Measurements from ENCODE around the gene PIK3R6. TPM values are rescaled to one million over a fixed set of nuclear protein-coding genes. Genes with fewer than 3 reads are reported as not detected.

The PIK3R6 gene
- total and polyA plus RNA-seq, 2 donors (not counting 1 experiment from before 2014, with no cell fraction given): 2.8 to 11.0 TPM

DNA sequence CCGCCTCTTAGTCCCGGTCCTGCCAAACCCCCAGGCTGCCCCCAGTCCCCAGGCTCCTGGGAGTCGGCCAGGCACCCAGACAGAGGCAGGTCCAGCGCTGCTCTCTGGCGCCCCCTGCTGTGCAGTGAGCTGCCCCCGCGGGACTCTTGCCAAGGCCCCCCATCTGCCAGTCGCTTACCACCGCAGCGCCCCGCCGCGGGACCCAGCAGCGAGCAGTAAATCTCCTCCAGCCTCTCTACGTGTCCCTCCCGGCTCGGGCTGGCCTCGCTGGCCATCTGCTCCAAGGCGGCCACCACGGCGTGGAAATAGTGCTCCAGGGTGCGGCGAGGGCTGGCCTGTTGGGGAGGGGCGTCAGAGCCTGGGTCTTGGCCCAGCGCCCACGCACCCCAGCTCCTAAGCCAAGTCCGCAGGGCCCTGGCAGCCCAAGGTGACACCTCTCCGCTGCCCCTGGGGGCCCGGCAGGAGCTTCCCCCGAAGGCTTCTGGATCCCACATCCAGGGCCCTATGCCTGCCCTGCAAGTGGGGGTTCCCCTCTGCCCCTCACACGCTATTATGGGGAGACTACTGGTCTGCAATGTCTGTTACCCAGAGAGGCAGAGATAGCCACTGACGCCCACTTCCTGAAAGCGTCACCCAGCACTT lies 34.6 kb downstream of the PIK3R6 start:
- Histone ChIP-seq H3K4me3 (ENCODE audit: control extremely low read depth in 1 of 5, extremely low read depth in 1 of 5, insufficient read depth in 1 of 5, low read depth in 2 of 5, low read length in 4 of 5) (no peak overlapping the region), H4K20me1 (ENCODE audit: control insufficient read depth, insufficient read depth, low read length, poor library complexity, severe bottlenecking) (no peaks in the 10 kb centered on the region), H3K79me2 (ENCODE audit: control insufficient read depth, insufficient read depth, low read length) (no peaks in the 10 kb centered on the region), H3K27ac (ENCODE audit: low read length in 2 of 2) (no peak overlapping the region), H3K27me3 (replicated peaks in 1 of 4; ENCODE audit: control extremely low read depth in 1 of 4, control insufficient read depth in 3 of 4, insufficient read depth in 4 of 4, low read length in 3 of 4) (no peaks in the 10 kb centered on the region), H3K4me2 (replicated peaks; ENCODE audit: low read depth, low read length, poor library complexity, severe bottlenecking) (no peak overlapping the region), H2AFZ (ENCODE audit: insufficient read depth, low read depth, low read length, poor library complexity, severe bottlenecking) (no peak overlapping the region), H3K9ac (ENCODE audit: low read length) (no peak overlapping the region), H3K36me3 (replicated peaks in 1 of 2; ENCODE audit: control extremely low read depth in 1 of 2, control insufficient read depth in 1 of 2, extremely low read depth in 1 of 2, insufficient read depth in 2 of 2, low read length in 1 of 2) (peaks cover 0 to 2% of the 10 kb centered on the region in 2 experiments), H3K9me3 (ENCODE audit: control extremely low read depth in 1 of 3, control insufficient read depth in 2 of 3, insufficient read depth in 1 of 3, low read length in 2 of 3) (peaks cover 0 to 11% (median 0%) of the 10 kb centered on the region in 3 donors), H3K4me1 (ENCODE audit: control insufficient read depth in 2 of 2, insufficient read depth in 2 of 2, low read length in 2 of 2) (no peaks in the 10 kb centered on the region)
- CTCF ChIA-PET: interaction anchor here (0.7 to 2.4 kb wide), 11 partner anchors 11 to 1955 kb away, joined by 3 to 8 read pairs (median 3); no protein-coding TSS in a partner anchor
- no peaks in the 10 kb centered on the region for H3K9me3 Mint-ChIP-seq (ENCODE audit: insufficient read depth)
- DNase-seq (peak; percentile 37), ATAC-seq (ENCODE audit: low read depth) (no peak)
- no peak for TF ChIP-seq EZH2 (IDR thresholded peaks at IDR 0.05; ENCODE audit: borderline replicate concordance, insufficient read depth, low read depth, low read length, poor library complexity, severe bottlenecking)
- TF ChIP-seq, protein P1, sequence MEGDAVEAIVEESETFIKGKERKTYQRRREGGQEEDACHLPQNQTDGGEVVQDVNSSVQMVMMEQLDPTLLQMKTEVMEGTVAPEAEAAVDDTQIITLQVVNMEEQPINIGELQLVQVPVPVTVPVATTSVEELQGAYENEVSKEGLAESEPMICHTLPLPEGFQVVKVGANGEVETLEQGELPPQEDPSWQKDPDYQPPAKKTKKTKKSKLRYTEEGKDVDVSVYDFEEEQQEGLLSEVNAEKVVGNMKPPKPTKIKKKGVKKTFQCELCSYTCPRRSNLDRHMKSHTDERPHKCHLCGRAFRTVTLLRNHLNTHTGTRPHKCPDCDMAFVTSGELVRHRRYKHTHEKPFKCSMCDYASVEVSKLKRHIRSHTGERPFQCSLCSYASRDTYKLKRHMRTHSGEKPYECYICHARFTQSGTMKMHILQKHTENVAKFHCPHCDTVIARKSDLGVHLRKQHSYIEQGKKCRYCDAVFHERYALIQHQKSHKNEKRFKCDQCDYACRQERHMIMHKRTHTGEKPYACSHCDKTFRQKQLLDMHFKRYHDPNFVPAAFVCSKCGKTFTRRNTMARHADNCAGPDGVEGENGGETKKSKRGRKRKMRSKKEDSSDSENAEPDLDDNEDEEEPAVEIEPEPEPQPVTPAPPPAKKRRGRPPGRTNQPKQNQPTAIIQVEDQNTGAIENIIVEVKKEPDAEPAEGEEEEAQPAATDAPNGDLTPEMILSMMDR (IDR thresholded peaks at IDR 0.05): peak; percentile 66
- no peaks in the 10 kb centered on the region for H3K27me3 Mint-ChIP-seq
- H3K4me1 Mint-ChIP-seq: no peaks in the 10 kb centered on the region
- WGBS (ENCODE audit: insufficient coverage): 89% methylated on average over 32 of the region's 33 CpGs
- H3K4me3 Mint-ChIP-seq: no peak overlapping the region
- POLR2A ChIA-PET: no interaction called here
- H3K27ac Mint-ChIP-seq: no peak overlapping the region
- intact Hi-C loops (cut with micrococcal nuclease): no loop called here

- POLR2A ChIA-PET: no interaction called here
These were observed 36.1 kb downstream of the PIK3R6 start for GRCh38 chr17:8831234-8831849.

More at GRCh38 chr17:8831234-8831849, 36.1 kb downstream of the PIK3R6 start:
- Histone ChIP-seq H3K27me3 (replicated peaks in 1 of 4; ENCODE audit: control extremely low read depth in 1 of 4, control insufficient read depth in 3 of 4, insufficient read depth in 4 of 4, low read length in 3 of 4) (no peaks in the 10 kb centered on the region), H3K79me2 (ENCODE audit: control insufficient read depth, insufficient read depth, low read length) (no peaks in the 10 kb centered on the region), H3K4me3 (ENCODE audit: control extremely low read depth in 1 of 5, extremely low read depth in 1 of 5, insufficient read depth in 1 of 5, low read depth in 2 of 5, low read length in 4 of 5) (no peak overlapping the region), H3K9me3 (ENCODE audit: control extremely low read depth in 1 of 3, control insufficient read depth in 2 of 3, insufficient read depth in 1 of 3, low read length in 2 of 3) (peaks cover 0 to 11% (median 0%) of the 10 kb centered on the region in 3 donors), H4K20me1 (ENCODE audit: control insufficient read depth, insufficient read depth, low read length, poor library complexity, severe bottlenecking) (no peaks in the 10 kb centered on the region), H2AFZ (ENCODE audit: insufficient read depth, low read depth, low read length, poor library complexity, severe bottlenecking) (no peak overlapping the region), H3K4me1 (ENCODE audit: control insufficient read depth in 2 of 2, insufficient read depth in 2 of 2, low read length in 2 of 2) (no peaks in the 10 kb centered on the region), H3K4me2 (replicated peaks; ENCODE audit: low read depth, low read length, poor library complexity, severe bottlenecking) (no peak overlapping the region), H3K9ac (ENCODE audit: low read length) (no peak overlapping the region), H3K27ac (ENCODE audit: low read length in 2 of 2) (no peak overlapping the region), H3K36me3 (replicated peaks in 1 of 2; ENCODE audit: control extremely low read depth in 1 of 2, control insufficient read depth in 1 of 2, extremely low read depth in 1 of 2, insufficient read depth in 2 of 2, low read length in 1 of 2) (no peaks in the 10 kb centered on the region)
- Mint-ChIP-seq H3K27ac (no peak overlapping the region), H3K9me3 (ENCODE audit: insufficient read depth) (no peaks in the 10 kb centered on the region), H3K27me3 (no peaks in the 10 kb centered on the region), H3K4me3 (no peak overlapping the region), H3K4me1 (no peaks in the 10 kb centered on the region)
- CTCF ChIA-PET: interaction anchor here (0.7 to 2.4 kb wide), 3 partner anchors 12 to 167 kb away, joined by 3 to 8 read pairs (median 3); no protein-coding TSS in a partner anchor
- 96% methylated on average over 5 of the region's 7 CpGs for WGBS (ENCODE audit: insufficient coverage)
- TF ChIP-seq EZH2 (IDR thresholded peaks at IDR 0.05; ENCODE audit: borderline replicate concordance, insufficient read depth, low read depth, low read length, poor library complexity, severe bottlenecking): no peak
- TF ChIP-seq, protein P1 (IDR thresholded peaks at IDR 0.05): no peak
- intact Hi-C loops (cut with micrococcal nuclease): no loop called here
- ATAC-seq (ENCODE audit: low read depth) (no peak), DNase-seq (no peak)

All from B cell (primary cell).